Astrocyte of the cerebellum (primary cell): Measurements from ENCODE around the gene SLC39A6.
"Not testable (repeated sequence)": the region's sequence is repeated elsewhere in the genome, so short reads cannot be mapped to it uniquely, and the experiment has no call there.

Source experiments
- DNase-seq: peaks from one replicate; pipeline ENCODE4 v3.0.0-alpha.2; 2011; ENCODE audit warnings: low read depth
- H3K4me3 ChIP-seq: 2 replicates; pipeline ENCODE4 v1.5.1; 2011; ENCODE audit warnings: mild to moderate bottlenecking, low read depth, low read length, moderate library complexity
- CTCF ChIP-seq: IDR thresholded peaks from 2 replicates; pipeline ENCODE4 v1.5.1; 2012; ENCODE audit warnings: low read length, low read depth, moderate library complexity, mild to moderate bottlenecking; ENCODE audit errors: missing control alignments
- in situ Hi-C: cut with HindIII; loops from 2 replicates; pipeline ENCODE4 v1.10.0; 2017; ENCODE audit warnings: low sequenced_read_pairs

Gene SLC39A6

GRCh38 chr18:36129300-36130038, at the start of gene SLC39A6, which contains the start of gene ELP2:
Gene SLC39A6 (minus strand): TSS chr18:36129340. CDS start chr18:36127007, 2,333 bp downstream.
Gene ELP2 (plus strand): TSS chr18:36129899. CDS start chr18:36129934, 35 bp downstream.
- TF ChIP-seq CTCF, result no peak
- peak within 1 kb of the TSS; percentile 99 for H3K4me3 ChIP-seq
- peak; percentile 88 for DNase-seq
- in situ Hi-C loops, result no loop called here

- DNase-seq, result no peak
- in situ Hi-C loops, result no loop called here
- no peak for TF ChIP-seq CTCF
- H3K4me3 ChIP-seq, result no peak overlapping the region
Measured at GRCh38 chr18:36177913-36178312, 48.8 kb upstream of the SLC39A6 start.

GRCh38 chr18:36176711-36177110, 47.6 kb upstream of the SLC39A6 start:
- H3K4me3 ChIP-seq, result no peak overlapping the region
- in situ Hi-C loops, result no loop called here
- peak; percentile 42 for DNase-seq
- no peak for TF ChIP-seq CTCF

- no peak overlapping the region for H3K4me3 ChIP-seq
- no peak for DNase-seq
- in situ Hi-C loops, result no loop called here
- no peak for TF ChIP-seq CTCF
Measured at GRCh38 chr18:36176177-36176584, 47.0 kb upstream of the SLC39A6 start.

GRCh38 chr18:36175481-36175880, 46.3 kb upstream of the SLC39A6 start:
- no peak overlapping the region for H3K4me3 ChIP-seq
- DNase-seq, result no peak
- TF ChIP-seq CTCF, result no peak
- in situ Hi-C loops, result no loop called here

- DNase-seq, result no peak
- TF ChIP-seq CTCF, result no peak
- in situ Hi-C loops, result no loop called here
Measured at GRCh38 chr18:36169938-36170337, 40.8 kb upstream of the SLC39A6 start.

GRCh38 chr18:36168296-36168695, 39.2 kb upstream of the SLC39A6 start:
- in situ Hi-C loops, H3K4me3 ChIP-seq, DNase-seq: not testable (repeated sequence)

More at GRCh38 chr18:36169938-36170337, 40.8 kb upstream of the SLC39A6 start:
- no peak overlapping the region for H3K4me3 ChIP-seq
